Neural cell (in vitro differentiated cells): ENCODE results near the gene LMCD1. TPM values are rescaled to one million over a fixed set of nuclear protein-coding genes. Genes with fewer than 3 reads are reported as not detected.

Experiments used
- H2AFZ ChIP-seq: fragments of 200-600, 300-800 bp; sonication (generic), shearing (Covaris generic); 2 replicates; pipeline ENCODE4 v1.6.0; 2014; ENCODE audit warnings: low read depth, mild to moderate bottlenecking, antibody characterized with exemption, low read length, moderate library complexity
- H3F3A ChIP-seq: fragments of 200-600 bp; shearing (Covaris generic); 2 replicates; pipeline ENCODE4 v1.6.1; 2016; ENCODE audit warnings: mild to moderate bottlenecking, moderate library complexity, mixed read lengths, antibody characterized with exemption, low read length; ENCODE audit not compliant: insufficient read depth, poor library complexity, severe bottlenecking
- H3K27ac ChIP-seq: fragments of 200-600, 300-800 bp; sonication (generic), shearing (Covaris generic); 2 replicates; pipeline ENCODE4 v1.5.1; 2014; ENCODE audit warnings: mild to moderate bottlenecking, low read length, moderate library complexity
- H3K27me3 ChIP-seq: fragments of 300-800, 200-600 bp; sonication (generic), shearing (Covaris generic); 2 replicates; pipeline ENCODE4 v1.6.0; 2014; ENCODE audit warnings: mild to moderate bottlenecking, low read depth, low read length, moderate library complexity; ENCODE audit not compliant: insufficient read depth
- H3K36me3 ChIP-seq: fragments of 300-800, 200-600 bp; sonication (generic), shearing (Covaris generic); 2 replicates; pipeline ENCODE4 v1.5.1; 2014; ENCODE audit warnings: mild to moderate bottlenecking, antibody characterized with exemption, low read length, moderate library complexity; ENCODE audit not compliant: insufficient read depth
- H3K4me2 ChIP-seq: fragments of 300-800, 200-600 bp; sonication (generic), shearing (Covaris generic); 2 replicates; pipeline ENCODE4 v1.6.0; 2014; ENCODE audit warnings: mild to moderate bottlenecking, low read length
- H3K4me3 ChIP-seq: fragments of 300-800, 200-600 bp; sonication (generic), shearing (Covaris generic); 2 replicates; pipeline ENCODE4 v1.5.1; 2014; ENCODE audit warnings: mild to moderate bottlenecking, low read length, moderate library complexity
- H3K79me2 ChIP-seq: fragments of 200-600 bp; shearing (Covaris generic); replicated peaks from 2 replicates; pipeline ENCODE4 v1.6.0; 2014; ENCODE audit warnings: mild to moderate bottlenecking, low read length, moderate library complexity; ENCODE audit not compliant: insufficient read depth
- H3K9ac ChIP-seq: fragments of 300-800, 200-600 bp; sonication (generic), shearing (Covaris generic); 2 replicates; pipeline ENCODE4 v1.6.1; 2016; ENCODE audit warnings: mild to moderate bottlenecking, low read length, mixed read lengths
- H3K9me2 ChIP-seq: fragments of 200-600 bp; shearing (Covaris generic); 2 replicates; pipeline ENCODE4 v1.6.1; 2016; ENCODE audit warnings: mild to moderate bottlenecking, low read length, mixed read lengths; ENCODE audit not compliant: insufficient read depth
- H3K9me3 ChIP-seq: fragments of 200-600, 300-800 bp; sonication (generic), shearing (Covaris generic); 2 replicates; pipeline ENCODE4 v1.6.1; 2016; ENCODE audit warnings: mild to moderate bottlenecking, mixed run types, low read length, moderate library complexity, mixed read lengths
- H4K20me1 ChIP-seq: fragments of 200-600 bp; shearing (Covaris generic); 2 replicates; pipeline ENCODE4 v1.6.1; 2016; ENCODE audit warnings: mild to moderate bottlenecking, mixed run types; ENCODE audit not compliant: insufficient read depth
- EP300 ChIP-seq: fragments of 450-650 bp; conservative IDR thresholded peaks from 2 replicates; pipeline ENCODE4 v1.6.1; 2014; ENCODE audit warnings: antibody characterized with exemption, mild to moderate bottlenecking, moderate library complexity; ENCODE audit not compliant: poor library complexity, severe bottlenecking
- EZH2 ChIP-seq: fragments of 200-600, 300-800 bp; shearing (Covaris generic), sonication (generic); IDR thresholded peaks from 2 replicates; pipeline ENCODE4 v1.6.1; 2014; ENCODE audit warnings: antibody characterized with exemption, low read length, borderline replicate concordance, mild to moderate bottlenecking; ENCODE audit not compliant: insufficient read depth, poor library complexity, severe bottlenecking
- MXI1 ChIP-seq: fragments of 450-650 bp; conservative IDR thresholded peaks from 2 replicates; pipeline ENCODE4 v1.6.1; 2014; ENCODE audit warnings: antibody characterized with exemption, mild to moderate bottlenecking; ENCODE audit not compliant: poor library complexity, severe bottlenecking
- POLR2AphosphoS5 ChIP-seq: IDR thresholded peaks from 2 replicates; pipeline ENCODE4 v1.6.1; 2012
- RAD21 ChIP-seq: fragments of 450-650 bp; conservative IDR thresholded peaks from 2 replicates; pipeline ENCODE4 v1.6.1; 2014; ENCODE audit warnings: antibody characterized with exemption, mild to moderate bottlenecking, moderate library complexity
- SMC3 ChIP-seq: fragments of 450-650 bp; conservative IDR thresholded peaks from 2 replicates; pipeline ENCODE4 v1.6.1; 2014; ENCODE audit warnings: antibody characterized with exemption, mild to moderate bottlenecking, moderate library complexity; ENCODE audit not compliant: poor library complexity
- TAF1 ChIP-seq: IDR thresholded peaks from 2 replicates; pipeline ENCODE4 v1.6.1; 2012; ENCODE audit warnings: low read depth
- polyA plus RNA-seq: library from polyadenylated mRNA; depleted of rRNA; stranded (reverse); fragments of >200 nt; gene quantifications from 2 replicates; pipeline ENCODE4 v1.2.3, GENCODE V29; 2014
- TF ChIP-seq, protein P1 (sequence below): fragments of 450-650 bp; IDR thresholded peaks from 2 replicates; pipeline ENCODE4 v1.5.1; 2014; ENCODE audit warnings: antibody characterized with exemption, mild to moderate bottlenecking, moderate library complexity; ENCODE audit not compliant: poor library complexity, severe bottlenecking
- TF ChIP-seq, protein P2 (sequence below): IDR thresholded peaks from 2 replicates; pipeline ENCODE4 v1.6.1; 2012; ENCODE audit warnings: borderline replicate concordance

The LMCD1 gene
- polyA plus RNA-seq, 1 donor from 2014 or later: 3.5 TPM

DNA sequence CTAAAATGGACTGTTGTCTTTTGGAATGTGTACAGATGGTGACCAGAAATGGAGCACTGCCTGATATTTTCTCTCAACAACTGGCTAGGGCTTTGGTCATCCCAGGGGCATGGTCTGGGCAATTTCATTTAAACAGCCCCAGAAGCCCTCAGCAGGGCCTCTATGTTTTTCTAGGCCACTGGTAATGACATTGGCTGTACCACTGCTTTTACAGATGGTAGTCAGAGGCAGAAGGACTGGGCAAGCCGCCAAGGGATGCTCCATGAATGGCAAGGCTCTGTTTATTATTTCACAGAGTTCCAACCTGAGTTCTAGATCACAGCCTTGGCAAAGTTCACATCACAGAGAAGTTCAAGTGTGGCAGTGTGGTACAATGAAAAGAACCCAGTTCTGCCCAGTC is 37.0 kb upstream of the LMCD1 start:
- no peaks in the 10 kb centered on the region for H3K79me2 ChIP-seq
- H3K36me3 ChIP-seq: no peaks in the 10 kb centered on the region
- H3K9ac ChIP-seq: no peak overlapping the region
- no peaks in the 10 kb centered on the region for H3F3A ChIP-seq
- no peaks in the 10 kb centered on the region for H3K27me3 ChIP-seq
- no peak overlapping the region for H3K27ac ChIP-seq
- no peak overlapping the region for H3K4me3 ChIP-seq
- no peaks in the 10 kb centered on the region for H3K9me3 ChIP-seq
- no peak overlapping the region for H2AFZ ChIP-seq
- H3K9me2 ChIP-seq: no peaks in the 10 kb centered on the region
- H4K20me1 ChIP-seq: no peaks in the 10 kb centered on the region
- TF ChIP-seq SMC3: no peak
- TF ChIP-seq TAF1: no peak
- TF ChIP-seq, protein P1, sequence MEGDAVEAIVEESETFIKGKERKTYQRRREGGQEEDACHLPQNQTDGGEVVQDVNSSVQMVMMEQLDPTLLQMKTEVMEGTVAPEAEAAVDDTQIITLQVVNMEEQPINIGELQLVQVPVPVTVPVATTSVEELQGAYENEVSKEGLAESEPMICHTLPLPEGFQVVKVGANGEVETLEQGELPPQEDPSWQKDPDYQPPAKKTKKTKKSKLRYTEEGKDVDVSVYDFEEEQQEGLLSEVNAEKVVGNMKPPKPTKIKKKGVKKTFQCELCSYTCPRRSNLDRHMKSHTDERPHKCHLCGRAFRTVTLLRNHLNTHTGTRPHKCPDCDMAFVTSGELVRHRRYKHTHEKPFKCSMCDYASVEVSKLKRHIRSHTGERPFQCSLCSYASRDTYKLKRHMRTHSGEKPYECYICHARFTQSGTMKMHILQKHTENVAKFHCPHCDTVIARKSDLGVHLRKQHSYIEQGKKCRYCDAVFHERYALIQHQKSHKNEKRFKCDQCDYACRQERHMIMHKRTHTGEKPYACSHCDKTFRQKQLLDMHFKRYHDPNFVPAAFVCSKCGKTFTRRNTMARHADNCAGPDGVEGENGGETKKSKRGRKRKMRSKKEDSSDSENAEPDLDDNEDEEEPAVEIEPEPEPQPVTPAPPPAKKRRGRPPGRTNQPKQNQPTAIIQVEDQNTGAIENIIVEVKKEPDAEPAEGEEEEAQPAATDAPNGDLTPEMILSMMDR: no peak
- TF ChIP-seq EZH2: no peak
- TF ChIP-seq, protein P2, sequence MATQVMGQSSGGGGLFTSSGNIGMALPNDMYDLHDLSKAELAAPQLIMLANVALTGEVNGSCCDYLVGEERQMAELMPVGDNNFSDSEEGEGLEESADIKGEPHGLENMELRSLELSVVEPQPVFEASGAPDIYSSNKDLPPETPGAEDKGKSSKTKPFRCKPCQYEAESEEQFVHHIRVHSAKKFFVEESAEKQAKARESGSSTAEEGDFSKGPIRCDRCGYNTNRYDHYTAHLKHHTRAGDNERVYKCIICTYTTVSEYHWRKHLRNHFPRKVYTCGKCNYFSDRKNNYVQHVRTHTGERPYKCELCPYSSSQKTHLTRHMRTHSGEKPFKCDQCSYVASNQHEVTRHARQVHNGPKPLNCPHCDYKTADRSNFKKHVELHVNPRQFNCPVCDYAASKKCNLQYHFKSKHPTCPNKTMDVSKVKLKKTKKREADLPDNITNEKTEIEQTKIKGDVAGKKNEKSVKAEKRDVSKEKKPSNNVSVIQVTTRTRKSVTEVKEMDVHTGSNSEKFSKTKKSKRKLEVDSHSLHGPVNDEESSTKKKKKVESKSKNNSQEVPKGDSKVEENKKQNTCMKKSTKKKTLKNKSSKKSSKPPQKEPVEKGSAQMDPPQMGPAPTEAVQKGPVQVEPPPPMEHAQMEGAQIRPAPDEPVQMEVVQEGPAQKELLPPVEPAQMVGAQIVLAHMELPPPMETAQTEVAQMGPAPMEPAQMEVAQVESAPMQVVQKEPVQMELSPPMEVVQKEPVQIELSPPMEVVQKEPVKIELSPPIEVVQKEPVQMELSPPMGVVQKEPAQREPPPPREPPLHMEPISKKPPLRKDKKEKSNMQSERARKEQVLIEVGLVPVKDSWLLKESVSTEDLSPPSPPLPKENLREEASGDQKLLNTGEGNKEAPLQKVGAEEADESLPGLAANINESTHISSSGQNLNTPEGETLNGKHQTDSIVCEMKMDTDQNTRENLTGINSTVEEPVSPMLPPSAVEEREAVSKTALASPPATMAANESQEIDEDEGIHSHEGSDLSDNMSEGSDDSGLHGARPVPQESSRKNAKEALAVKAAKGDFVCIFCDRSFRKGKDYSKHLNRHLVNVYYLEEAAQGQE: no peak
- TF ChIP-seq EP300: no peak
- no peak for TF ChIP-seq POLR2AphosphoS5
- TF ChIP-seq MXI1: no peak
- no peak for TF ChIP-seq RAD21
- H3K4me2 ChIP-seq: no peak overlapping the region

DNA sequence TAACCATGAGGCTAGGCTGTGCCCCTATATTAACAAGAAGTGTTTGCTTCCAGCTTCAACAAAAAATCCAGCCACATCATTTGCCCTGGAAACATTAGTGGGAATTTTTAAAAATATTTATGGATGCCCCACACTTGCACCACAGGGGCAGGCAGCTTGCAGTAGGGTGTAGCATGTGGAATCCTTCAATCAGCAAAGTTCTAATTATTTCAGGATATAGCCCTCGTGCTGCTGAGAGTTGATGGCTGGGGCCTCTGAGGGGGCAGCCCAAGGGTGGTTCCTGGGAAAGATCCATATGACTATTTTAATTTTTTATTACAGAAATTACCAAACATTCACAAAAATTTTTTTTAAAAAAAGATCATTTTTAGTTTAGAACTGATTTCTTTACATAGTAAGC is 35.1 kb upstream of the LMCD1 start:
- H3K9me2 ChIP-seq: no peaks in the 10 kb centered on the region
- no peak for TF ChIP-seq SMC3
- TF ChIP-seq RAD21: no peak
- TF ChIP-seq, protein P1: no peak
- TF ChIP-seq, protein P2: no peak
- TF ChIP-seq EZH2: no peak
- TF ChIP-seq MXI1: no peak
- no peak for TF ChIP-seq EP300
- no peak for TF ChIP-seq POLR2AphosphoS5
- no peak for TF ChIP-seq TAF1
- no peaks in the 10 kb centered on the region for H3F3A ChIP-seq
- no peaks in the 10 kb centered on the region for H3K36me3 ChIP-seq
- H3K4me2 ChIP-seq: no peak overlapping the region
- no peaks in the 10 kb centered on the region for H3K9me3 ChIP-seq
- no peak overlapping the region for H3K4me3 ChIP-seq
- H2AFZ ChIP-seq: no peak overlapping the region
- no peak overlapping the region for H3K9ac ChIP-seq
- no peaks in the 10 kb centered on the region for H3K79me2 ChIP-seq
- no peaks in the 10 kb centered on the region for H3K27me3 ChIP-seq
- no peaks in the 10 kb centered on the region for H4K20me1 ChIP-seq
- no peak overlapping the region for H3K27ac ChIP-seq
